A204.1 (cell line): ENCODE data around the gene USP37.

Source experiments
- FAIRE-seq: peaks from 2 replicates; lab custom pipeline; 2012; peaks lifted over from hg19 to GRCh38; lab: Jason Lieb, UNC

The USP37 gene

GRCh38 chr2:218429911-218430692 is 138.0 kb downstream of the USP37 start:
- FAIRE-seq, result no peak

- FAIRE-seq, result no peak
Observed at GRCh38 chr2:218428846-218429558, 139.1 kb downstream of the USP37 start.

- FAIRE-seq, result no peak
Observed at GRCh38 chr2:218427741-218428140, 140.4 kb downstream of the USP37 start.

- FAIRE-seq, result no peak
Observed at GRCh38 chr2:218425531-218425930, 142.6 kb downstream of the USP37 start.

GRCh38 chr2:218423584-218423983 is 144.6 kb downstream of the USP37 start:
- no peak for FAIRE-seq

- no peak for FAIRE-seq
Observed at GRCh38 chr2:218422403-218423086, 145.6 kb downstream of the USP37 start.

- FAIRE-seq, result no peak
Observed at GRCh38 chr2:218421027-218421426, 147.1 kb downstream of the USP37 start.

GRCh38 chr2:218419630-218420216 is 148.4 kb downstream of the USP37 start:
- no peak for FAIRE-seq

GRCh38 chr2:218418717-218419458 is 149.3 kb downstream of the USP37 start, which contains the start of gene VIL1:
Gene VIL1, plus strand, starts transcription at chr2:218419123. Its CDS starts 4,656 bp downstream, at chr2:218423779.
- no peak for FAIRE-seq

GRCh38 chr2:218418321-218418716 is 149.8 kb downstream of the USP37 start:
- FAIRE-seq, result no peak

- no peak for FAIRE-seq
Observed at GRCh38 chr2:218407717-218408116, 160.4 kb downstream of the USP37 start.

GRCh38 chr2:218406949-218407618 is 161.1 kb downstream of the USP37 start:
- FAIRE-seq, result no peak

- FAIRE-seq, result peak; percentile 47
Observed at GRCh38 chr2:218406209-218406948, 161.8 kb downstream of the USP37 start.

GRCh38 chr2:218405746-218406208 is 162.4 kb downstream of the USP37 start:
- no peak for FAIRE-seq

GRCh38 chr2:218405086-218405745 is 162.9 kb downstream of the USP37 start:
- no peak for FAIRE-seq

GRCh38 chr2:218404351-218405085 is 163.6 kb downstream of the USP37 start:
- no peak for FAIRE-seq

- FAIRE-seq, result no peak
Observed at GRCh38 chr2:218403810-218404209, 164.3 kb downstream of the USP37 start.

- FAIRE-seq, result no peak
Observed at GRCh38 chr2:218402911-218403411, 165.2 kb downstream of the USP37 start.

GRCh38 chr2:218402491-218402901 is 165.7 kb downstream of the USP37 start:
- FAIRE-seq, result no peak
